NB4 (cell line): ENCODE data around the gene AMPH.

Experiments used
- DNase-seq: peaks from one replicate; pipeline ENCODE4 v3.0.0; 2010; ENCODE audit warnings: low read depth
- H3K4me3 ChIP-seq: one replicate; pipeline ENCODE4 v1.5.1; 2011; ENCODE audit warnings: mild to moderate bottlenecking, low read depth, low read length, moderate library complexity
- MYC ChIP-seq: IDR thresholded peaks from 2 replicates; pipeline ENCODE4 v1.6.1; 2011; ENCODE audit warnings: low read depth, low read length
- POLR2A ChIP-seq: IDR thresholded peaks from 2 replicates; pipeline ENCODE4 v1.6.1; 2011; ENCODE audit warnings: mild to moderate bottlenecking; ENCODE audit not compliant: insufficient read length; ENCODE audit errors: extremely low read depth
- TF ChIP-seq, protein P1 (sequence below): IDR thresholded peaks from 2 replicates; pipeline ENCODE4 v1.6.1; 2011; ENCODE audit warnings: low read depth, low read length
- TF ChIP-seq, protein P2 (sequence below): IDR thresholded peaks from one replicate; pipeline ENCODE4 v1.5.1; 2012; ENCODE audit warnings: low read depth, low read length

AMPH gene

DNA sequence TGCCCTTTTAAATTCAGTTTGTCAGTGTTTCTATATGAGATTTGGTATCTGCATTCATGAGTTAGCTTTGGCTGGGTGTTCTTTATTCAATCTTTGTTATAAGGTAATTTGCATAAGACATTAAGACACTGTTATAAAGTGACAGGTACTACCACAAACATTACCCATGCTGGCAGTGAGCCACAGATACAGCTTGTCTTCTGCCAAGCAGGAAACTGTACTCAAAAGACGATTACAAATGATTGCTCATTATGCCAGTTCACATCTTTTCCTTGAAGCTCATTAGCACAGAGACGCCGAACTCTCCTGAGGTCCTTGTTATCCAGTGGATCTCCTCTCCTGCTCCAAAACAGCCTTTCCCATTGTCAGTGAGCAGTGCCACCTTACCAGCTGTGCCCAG is 30.4 kb downstream of the AMPH start:
- no peak for DNase-seq
- TF ChIP-seq, protein P1, sequence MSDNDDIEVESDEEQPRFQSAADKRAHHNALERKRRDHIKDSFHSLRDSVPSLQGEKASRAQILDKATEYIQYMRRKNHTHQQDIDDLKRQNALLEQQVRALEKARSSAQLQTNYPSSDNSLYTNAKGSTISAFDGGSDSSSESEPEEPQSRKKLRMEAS: no peak
- TF ChIP-seq MYC (no peak), POLR2A (no peak)
- TF ChIP-seq, protein P2, sequence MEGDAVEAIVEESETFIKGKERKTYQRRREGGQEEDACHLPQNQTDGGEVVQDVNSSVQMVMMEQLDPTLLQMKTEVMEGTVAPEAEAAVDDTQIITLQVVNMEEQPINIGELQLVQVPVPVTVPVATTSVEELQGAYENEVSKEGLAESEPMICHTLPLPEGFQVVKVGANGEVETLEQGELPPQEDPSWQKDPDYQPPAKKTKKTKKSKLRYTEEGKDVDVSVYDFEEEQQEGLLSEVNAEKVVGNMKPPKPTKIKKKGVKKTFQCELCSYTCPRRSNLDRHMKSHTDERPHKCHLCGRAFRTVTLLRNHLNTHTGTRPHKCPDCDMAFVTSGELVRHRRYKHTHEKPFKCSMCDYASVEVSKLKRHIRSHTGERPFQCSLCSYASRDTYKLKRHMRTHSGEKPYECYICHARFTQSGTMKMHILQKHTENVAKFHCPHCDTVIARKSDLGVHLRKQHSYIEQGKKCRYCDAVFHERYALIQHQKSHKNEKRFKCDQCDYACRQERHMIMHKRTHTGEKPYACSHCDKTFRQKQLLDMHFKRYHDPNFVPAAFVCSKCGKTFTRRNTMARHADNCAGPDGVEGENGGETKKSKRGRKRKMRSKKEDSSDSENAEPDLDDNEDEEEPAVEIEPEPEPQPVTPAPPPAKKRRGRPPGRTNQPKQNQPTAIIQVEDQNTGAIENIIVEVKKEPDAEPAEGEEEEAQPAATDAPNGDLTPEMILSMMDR: no peak
- H3K4me3 ChIP-seq: no peak overlapping the region

DNA sequence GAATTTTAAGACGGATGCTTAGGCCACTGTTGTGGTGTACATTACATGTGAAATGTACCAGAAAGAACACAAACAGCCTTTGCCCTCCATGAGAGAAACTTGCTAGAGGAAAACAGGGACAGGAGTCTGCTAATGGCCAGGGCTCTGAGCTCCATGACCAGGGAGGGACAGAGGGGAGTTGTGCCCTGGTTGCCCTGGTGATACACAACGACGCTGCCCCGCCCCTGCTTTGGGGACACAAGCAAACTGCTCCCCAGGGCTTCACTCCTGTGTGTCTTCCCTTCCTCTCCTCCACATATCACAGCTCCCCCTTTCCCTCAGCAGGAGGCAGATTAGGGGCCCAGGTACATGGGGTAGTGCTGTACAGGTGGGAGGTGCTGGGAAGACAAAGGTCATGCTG is 36.2 kb downstream of the AMPH start:
- no peak for DNase-seq
- H3K4me3 ChIP-seq: no peak overlapping the region
- no peak for TF ChIP-seq MYC
- TF ChIP-seq, protein P1: no peak
- TF ChIP-seq, protein P2: no peak
- TF ChIP-seq POLR2A: no peak

DNA sequence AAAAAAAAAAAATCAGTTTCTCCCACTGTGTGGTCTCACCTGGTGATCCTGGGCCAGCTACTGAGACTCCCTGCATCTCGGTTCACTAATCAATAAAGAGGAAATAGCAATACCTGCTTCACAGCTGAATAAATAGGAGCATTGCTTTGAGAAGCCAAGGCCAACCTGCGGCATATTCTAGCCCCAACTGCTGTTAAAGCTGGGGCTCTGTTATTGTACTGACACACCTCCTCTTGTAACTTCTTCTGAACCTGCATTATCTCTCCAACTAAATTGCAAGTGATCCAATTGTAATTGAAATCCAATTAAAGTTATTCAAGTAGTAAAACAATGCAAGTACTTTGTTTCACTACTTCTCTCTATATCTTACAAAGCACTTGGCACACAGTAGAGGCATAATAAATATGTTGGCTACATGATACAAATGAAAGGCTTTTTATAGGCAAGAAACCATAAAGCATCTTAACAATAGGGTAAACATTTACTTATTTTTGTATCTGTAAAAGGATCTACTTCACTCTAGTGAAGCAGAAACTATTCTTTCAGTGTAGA is 38.4 kb downstream of the AMPH start:
- no peak overlapping the region for H3K4me3 ChIP-seq
- TF ChIP-seq POLR2A: no peak
- TF ChIP-seq, protein P2: no peak
- TF ChIP-seq, protein P1: no peak
- TF ChIP-seq MYC: no peak
- no peak for DNase-seq

DNA sequence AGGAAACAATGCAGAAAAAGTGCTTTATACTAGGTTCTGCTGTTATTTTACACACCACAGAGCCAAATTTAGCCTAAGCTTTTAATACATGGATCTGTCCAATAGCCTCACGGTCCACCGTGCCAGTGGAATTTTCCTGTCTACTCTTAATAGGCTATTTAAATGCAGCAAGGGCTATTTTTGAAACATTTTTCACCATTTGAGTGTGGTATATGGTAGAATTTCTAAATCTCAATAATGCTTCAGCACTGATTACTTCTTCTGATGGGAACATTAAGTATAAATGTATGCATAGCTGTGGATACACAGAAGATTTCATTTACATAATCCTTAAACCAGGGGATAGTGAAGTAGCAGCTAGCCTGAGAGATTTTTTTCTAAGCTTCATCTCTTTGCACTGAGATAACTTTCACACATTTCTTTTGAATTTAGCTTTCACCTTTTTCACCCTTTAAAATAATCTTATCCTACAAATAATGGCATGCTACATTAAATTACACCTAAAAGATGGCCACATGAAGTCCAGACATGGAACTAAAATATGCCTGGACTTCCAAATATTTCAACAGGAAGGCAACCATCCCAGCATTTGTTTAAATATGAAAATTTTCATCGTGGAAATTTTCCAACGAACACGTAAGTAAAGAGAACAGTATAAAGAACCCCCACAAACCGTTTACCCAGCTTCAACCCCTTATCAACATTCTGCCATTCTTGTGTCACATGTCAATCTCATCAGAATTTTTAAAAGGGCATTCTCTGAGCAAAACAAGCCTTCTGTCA is 45.4 kb downstream of the AMPH start:
- TF ChIP-seq, protein P1: no peak
- TF ChIP-seq, protein P2: no peak
- TF ChIP-seq POLR2A (no peak), MYC (no peak)
- no peak overlapping the region for H3K4me3 ChIP-seq
- no peak for DNase-seq

DNA sequence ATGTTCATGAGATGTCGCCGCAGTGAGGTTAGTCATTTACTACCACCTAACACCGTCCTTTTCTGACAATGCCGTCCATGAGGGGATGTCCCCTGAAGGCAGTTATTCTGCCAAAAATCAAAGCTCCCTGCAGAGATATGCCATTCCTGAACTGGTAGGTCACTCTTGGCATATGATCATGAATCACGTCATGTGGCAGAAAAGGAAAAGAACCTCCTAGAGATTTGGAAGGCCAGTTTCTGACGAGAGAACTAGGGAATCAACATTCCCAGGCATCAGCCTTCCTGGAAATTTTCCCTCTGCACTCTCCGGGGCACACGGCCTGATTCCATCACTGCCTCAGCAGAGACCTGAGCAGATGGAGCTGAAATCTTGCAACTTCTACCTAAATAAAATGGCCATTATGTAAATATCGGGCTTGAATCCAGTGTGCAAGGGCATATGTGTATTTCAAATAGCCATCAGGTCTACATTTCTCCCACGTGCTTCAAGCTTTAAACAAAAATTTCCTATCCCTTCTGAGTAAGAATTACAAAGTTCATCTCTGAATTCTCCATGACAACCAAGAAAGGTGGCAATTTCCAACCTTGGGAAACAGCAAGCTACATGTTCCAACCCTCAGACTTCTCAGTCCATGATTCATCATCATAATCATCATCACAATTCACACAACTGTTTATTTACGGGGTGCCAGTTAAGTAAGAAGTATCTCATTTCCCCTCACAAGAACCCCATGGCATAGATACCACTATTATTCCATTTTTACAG is 46.5 kb downstream of the AMPH start:
- TF ChIP-seq, protein P1: no peak
- no peak for TF ChIP-seq MYC
- TF ChIP-seq, protein P2: no peak
- no peak for TF ChIP-seq POLR2A
- DNase-seq: no peak
- no peak overlapping the region for H3K4me3 ChIP-seq
